Endothelial cell of umbilical vein (primary cell): Measurements from ENCODE around the gene AQR. TPM values are rescaled to one million over a fixed set of nuclear protein-coding genes. Genes with fewer than 3 reads are reported as not detected.

ENCODE experiments used
- BruUV-seq: library from RNA; stranded (reverse); fragments of 400-500 nt; replicated peaks from 2 replicates; lab custom pipeline; 2021; lab: Mats Ljungman, UMichigan
- CTCF ChIA-PET: fragments of 300-600, 350-600 bp; sonication (Branson Sonifier 250); formaldehyde crosslinking; loops from one replicate; lab custom pipeline; 2021; ENCODE audit warnings: antibody characterized with exemption, inconsistent platforms; lab: Charles Lee
- POLR2A ChIA-PET: fragments of 300-600, 350-600 bp; sonication (Branson Sonifier 250); formaldehyde crosslinking; loops from one replicate; lab custom pipeline; 2021; ENCODE audit warnings: antibody characterized with exemption, inconsistent platforms; lab: Charles Lee
- DNase-seq: peaks from one replicate; pipeline ENCODE4 v3.0.0-alpha.2; 2011; ENCODE audit warnings: low read depth, low spot score
- FAIRE-seq: peaks from 2 replicates; lab custom pipeline; 2011; peaks lifted over from hg19 to GRCh38; lab: Jason Lieb, UNC
- H2AFZ ChIP-seq: 2 replicates; pipeline ENCODE4 v1.6.0; 2012; ENCODE audit warnings: low read depth, low read length, control low read depth, inconsistent platforms
- H3K27ac ChIP-seq: 2 replicates; pipeline ENCODE4 v1.5.1; 2011; ENCODE audit warnings: low read depth, mild to moderate bottlenecking, control low read depth, low read length, moderate library complexity; ENCODE audit not compliant: insufficient read depth
- H3K27me3 ChIP-seq, 2 experiments: 2 replicates each; pipeline versions ENCODE4 v1.6.0 to v1.6.1; 2011; ENCODE audit warnings: low read length in 2 of 2, mixed read lengths in 1 of 2; ENCODE audit not compliant: control insufficient read depth in 2 of 2, insufficient read depth in 2 of 2
- H3K36me3 ChIP-seq, 2 experiments: 2 replicates in 1 of 2; 3 replicates in 1 of 2; pipeline ENCODE4 v1.5.1; 2011; ENCODE audit warnings: low read length in 2 of 2, mild to moderate bottlenecking in 1 of 2, moderate library complexity in 1 of 2; ENCODE audit not compliant: control insufficient read depth in 2 of 2, insufficient read depth in 2 of 2; ENCODE audit errors: extremely low read depth in 1 of 2
- H3K4me1 ChIP-seq: 3 replicates; pipeline ENCODE4 v1.5.1; 2011; ENCODE audit warnings: mild to moderate bottlenecking, low read length; ENCODE audit not compliant: control insufficient read depth, insufficient read depth; ENCODE audit errors: extremely low read depth
- H3K4me2 ChIP-seq: 2 replicates; pipeline ENCODE4 v1.6.1; 2011; ENCODE audit warnings: low read length, control low read depth, mixed read lengths; ENCODE audit not compliant: insufficient read depth
- H3K4me3 ChIP-seq, 3 experiments: fragments of 200-600 bp in 1 of 3; sonication (generic), shearing (Covaris generic) in 1 of 3; replicated peaks in 1 of 3; 2 replicates each; pipeline ENCODE4 v1.5.1; 2011 to 2016; ENCODE audit warnings: control low read depth in 3 of 3, low read length in 3 of 3, mild to moderate bottlenecking in 2 of 3, inconsistent platforms in 1 of 3, low read depth in 1 of 3, moderate library complexity in 1 of 3; ENCODE audit not compliant: insufficient read depth in 1 of 3
- H3K79me2 ChIP-seq: 2 replicates; pipeline ENCODE4 v1.6.0; 2012; ENCODE audit warnings: low read length, inconsistent platforms; ENCODE audit not compliant: control insufficient read depth, insufficient read depth
- H3K9ac ChIP-seq: replicated peaks from 2 replicates; pipeline ENCODE3; 2011; ENCODE audit warnings: low read length, control low read depth; ENCODE audit not compliant: insufficient read depth; ENCODE audit errors: extremely low read depth
- H3K9me1 ChIP-seq: replicated peaks from 3 replicates; pipeline ENCODE4 v1.6.0; 2011; ENCODE audit warnings: mild to moderate bottlenecking, low read length; ENCODE audit not compliant: control insufficient read depth, insufficient read depth; ENCODE audit errors: extremely low read depth
- H3K9me3 ChIP-seq: replicated peaks from 2 replicates; pipeline ENCODE4 v1.5.1; 2012; ENCODE audit warnings: low read length, inconsistent platforms; ENCODE audit not compliant: control insufficient read depth, insufficient read depth
- H4K20me1 ChIP-seq: replicated peaks from 2 replicates; pipeline ENCODE3; 2011; ENCODE audit warnings: mild to moderate bottlenecking, low read length; ENCODE audit not compliant: control insufficient read depth, insufficient read depth; ENCODE audit errors: extremely low read depth
- CTCF ChIP-seq, 2 donors: IDR thresholded peaks; 1 replicate in 1 of 2; 2 replicates in 1 of 2; pipeline ENCODE4 v1.5.1; 2011; ENCODE audit warnings: low read length in 2 of 2, mild to moderate bottlenecking in 2 of 2, moderate library complexity in 2 of 2, control low read depth in 1 of 2, inconsistent platforms in 1 of 2, low read depth in 1 of 2; ENCODE audit not compliant: insufficient read depth in 1 of 2; ENCODE audit errors: extremely low read depth in 1 of 2
- EZH2 ChIP-seq: IDR thresholded peaks from 2 replicates; pipeline ENCODE4 v1.6.1; 2012; ENCODE audit warnings: borderline replicate concordance, low read depth, mild to moderate bottlenecking, moderate library complexity, low read length, inconsistent platforms; ENCODE audit not compliant: severe bottlenecking
- FOS ChIP-seq: IDR thresholded peaks from 2 replicates; pipeline ENCODE4 v1.6.1; 2011; ENCODE audit warnings: mild to moderate bottlenecking, low read length, moderate library complexity, borderline replicate concordance; ENCODE audit not compliant: insufficient read depth
- GATA2 ChIP-seq: IDR thresholded peaks from 2 replicates; pipeline ENCODE4 v1.7.0; 2011; ENCODE audit warnings: low read depth, mild to moderate bottlenecking, moderate library complexity, mixed read lengths, low read length; ENCODE audit not compliant: insufficient read length, insufficient read depth
- JUN ChIP-seq: IDR thresholded peaks from 2 replicates; pipeline ENCODE4 v1.6.1; 2011; ENCODE audit warnings: borderline replicate concordance, low read depth; ENCODE audit not compliant: insufficient read length, insufficient read depth
- POLR2AphosphoS5 ChIP-seq: IDR thresholded peaks from 2 replicates; pipeline ENCODE4 v1.6.1; 2012; ENCODE audit warnings: low read depth, mild to moderate bottlenecking, control low read depth, low read length, moderate library complexity; ENCODE audit not compliant: insufficient read depth
- dilution Hi-C: fragments of 300-500 bp; cut with MboI; formaldehyde crosslinking; loops from one replicate; pipeline ENCODE4 v1.15.0; 2019; ENCODE audit warnings: low sequenced_read_pairs; ENCODE audit not compliant: extremely low pct_ligation_motif_present
- intact Hi-C: fragments of 100-400 bp; cut with micrococcal nuclease; formaldehyde crosslinking; loops from one replicate; pipeline ENCODE4 v1.10.0; 2022
- polyA plus RNA-seq, 4 experiments: library from polyadenylated mRNA; depleted of rRNA in 3 of 4; stranded (reverse) in 3 of 4; unstranded in 1 of 4; fragments of >200 nt; gene quantifications; 2 replicates each; pipeline versions ENCODE4 v1.2.1 to v1.2.3, GENCODE V29; 2011 to 2012; ENCODE audit warnings: missing spikeins in 1 of 4
- total RNA-seq: library from RNA; stranded (reverse); gene quantifications from 2 replicates; pipeline ENCODE4 v1.2.3, GENCODE V29; 2021

The AQR gene
- total and polyA plus RNA-seq, 2 donors (not counting 3 experiments of a cell fraction or from before 2014, with no cell fraction given): 18.7 to 37.5 TPM

GRCh38 chr15:34976073-34976472, 6.5 kb upstream of the AQR start:
- H3K9me3 ChIP-seq: no peaks in the 10 kb centered on the region
- TF ChIP-seq POLR2AphosphoS5 (no peak), CTCF (IDR thresholded peaks at IDR 0.05; ENCODE audit: extremely low read depth in 1 of 2, insufficient read depth in 1 of 2, low read depth in 1 of 2, low read length in 2 of 2) (no peak), EZH2 (no peak), FOS (no peak), JUN (no peak), GATA2 (no peak)

More at GRCh38 chr15:34976073-34976472, 6.5 kb upstream of the AQR start:
- Histone ChIP-seq H3K36me3 (no peaks in the 10 kb centered on the region), H3K27me3 (no peaks in the 10 kb centered on the region), H2AFZ (no peak overlapping the region), H3K4me2 (no peak overlapping the region), H3K4me1 (peaks cover 4% of the 10 kb centered on the region), H3K79me2 (no peaks in the 10 kb centered on the region), H3K4me3 (no peak overlapping the region), H4K20me1 (no peaks in the 10 kb centered on the region), H3K9ac (no peak overlapping the region), H3K9me1 (no peaks in the 10 kb centered on the region), H3K27ac (no peak overlapping the region)
- ChIA-PET POLR2A (no interaction called here), CTCF (interaction anchor here (1.8 kb wide), 1 partner anchor 12 kb away, joined by 7 read pairs; the partner anchor contains the start of gene ZNF770)
- intact Hi-C loops: no loop called here
- dilution Hi-C loops: no loop called here
- DNase-seq (no peak), FAIRE-seq (no peak)
- no TSS peak for BruUV-seq
